Lower leg skin (tissue), 4 donors: ENCODE results near the gene ZSWIM4. TPM values are rescaled to one million over a fixed set of nuclear protein-coding genes. Genes with fewer than 3 reads are reported as not detected.

Experiments used
- DNase-seq, 2 donors: peaks; one replicate each; pipeline ENCODE4 v3.0.0-alpha.2; 2019; ENCODE audit warnings: low spot score in 2 of 2
- H3K4me3 ChIP-seq: fragments of 200-600 bp; sonication (generic); 2 replicates; pipeline ENCODE4 v1.5.1; 2017; ENCODE audit warnings: mild to moderate bottlenecking, low read depth; ENCODE audit not compliant: poor library complexity, severe bottlenecking
- POLR2A ChIP-seq, 2 donors: fragments of 450-650 bp; IDR thresholded peaks; one replicate each; pipeline ENCODE4 v1.6.1; 2016 to 2017; ENCODE audit warnings: antibody characterized with exemption in 2 of 2, mild to moderate bottlenecking in 1 of 2, moderate library complexity in 1 of 2
- WGBS, 2 donors: methylation state at CpG; one replicate each; pipeline ENCODE4 v1.1.5; 2018; 5-methylcytosine and 5-hydroxymethylcytosine counted together
- intact Hi-C: fragments of 100-400 bp; cut with DNase I; formaldehyde crosslinking; loops from one replicate; pipeline ENCODE4 v1.15.0; 2023; ENCODE audit warnings: low total_unique reads
- total RNA-seq, 4 donors: library from RNA; depleted of rRNA; stranded (reverse); fragments of >200 nt; gene quantifications; one replicate each; pipeline ENCODE4 v1.1.0, GENCODE V29; 2016
- TF ChIP-seq, protein P1 (sequence below), 3 donors: fragments of 450-650 bp; IDR thresholded peaks; one replicate each; pipeline ENCODE4 v1.5.1; 2016; ENCODE audit warnings: antibody characterized with exemption in 3 of 3, mild to moderate bottlenecking in 3 of 3, moderate library complexity in 2 of 3

ZSWIM4 gene
- total RNA-seq, 4 donors from 2014 or later, result 22.3 to 29.9 (median 23.3) TPM

GRCh38 chr19:13865571-13866462, 70.6 kb downstream of the ZSWIM4 start:
- no peak for DNase-seq
- TF ChIP-seq, protein P1, sequence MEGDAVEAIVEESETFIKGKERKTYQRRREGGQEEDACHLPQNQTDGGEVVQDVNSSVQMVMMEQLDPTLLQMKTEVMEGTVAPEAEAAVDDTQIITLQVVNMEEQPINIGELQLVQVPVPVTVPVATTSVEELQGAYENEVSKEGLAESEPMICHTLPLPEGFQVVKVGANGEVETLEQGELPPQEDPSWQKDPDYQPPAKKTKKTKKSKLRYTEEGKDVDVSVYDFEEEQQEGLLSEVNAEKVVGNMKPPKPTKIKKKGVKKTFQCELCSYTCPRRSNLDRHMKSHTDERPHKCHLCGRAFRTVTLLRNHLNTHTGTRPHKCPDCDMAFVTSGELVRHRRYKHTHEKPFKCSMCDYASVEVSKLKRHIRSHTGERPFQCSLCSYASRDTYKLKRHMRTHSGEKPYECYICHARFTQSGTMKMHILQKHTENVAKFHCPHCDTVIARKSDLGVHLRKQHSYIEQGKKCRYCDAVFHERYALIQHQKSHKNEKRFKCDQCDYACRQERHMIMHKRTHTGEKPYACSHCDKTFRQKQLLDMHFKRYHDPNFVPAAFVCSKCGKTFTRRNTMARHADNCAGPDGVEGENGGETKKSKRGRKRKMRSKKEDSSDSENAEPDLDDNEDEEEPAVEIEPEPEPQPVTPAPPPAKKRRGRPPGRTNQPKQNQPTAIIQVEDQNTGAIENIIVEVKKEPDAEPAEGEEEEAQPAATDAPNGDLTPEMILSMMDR (IDR thresholded peaks at IDR 0.05), result no peak
- WGBS, 2 donors, result 3 to 5% methylated on average over 21 to 31 of the region's 82 CpGs
- intact Hi-C loops, result no loop called here
- H3K4me3 ChIP-seq, result peak overlapping the region; percentile 47

- WGBS, 2 donors, result 67 to 75% methylated on average over 15 of the region's 15 CpGs
- intact Hi-C loops, result no loop called here
- TF ChIP-seq, protein P1 (IDR thresholded peaks at IDR 0.05), result no peak
- TF ChIP-seq POLR2A (IDR thresholded peaks at IDR 0.05), result no peak
- no peak overlapping the region for H3K4me3 ChIP-seq
- no peak for DNase-seq
These were observed 71.3 kb downstream of the ZSWIM4 start for GRCh38 chr19:13866463-13867046.

GRCh38 chr19:13868663-13869062, 73.4 kb downstream of the ZSWIM4 start:
- TF ChIP-seq, protein P1 (IDR thresholded peaks at IDR 0.05), result no peak
- TF ChIP-seq POLR2A (IDR thresholded peaks at IDR 0.05), result no peak
- no peak for DNase-seq
- 82 to 88% methylated on average over 4 of the region's 4 CpGs for WGBS, 2 donors
- intact Hi-C loops, result no loop called here
- no peak overlapping the region for H3K4me3 ChIP-seq

- intact Hi-C loops, result no loop called here
- DNase-seq, result no peak
- H3K4me3 ChIP-seq, result no peak overlapping the region
- TF ChIP-seq, protein P1 (IDR thresholded peaks at IDR 0.05), result no peak
- TF ChIP-seq POLR2A (IDR thresholded peaks at IDR 0.05), result no peak
- WGBS, 2 donors, result 65 to 80% methylated on average over 11 to 13 of the region's 13 CpGs
These were observed 74.0 kb downstream of the ZSWIM4 start for GRCh38 chr19:13869281-13869680.

DNA sequence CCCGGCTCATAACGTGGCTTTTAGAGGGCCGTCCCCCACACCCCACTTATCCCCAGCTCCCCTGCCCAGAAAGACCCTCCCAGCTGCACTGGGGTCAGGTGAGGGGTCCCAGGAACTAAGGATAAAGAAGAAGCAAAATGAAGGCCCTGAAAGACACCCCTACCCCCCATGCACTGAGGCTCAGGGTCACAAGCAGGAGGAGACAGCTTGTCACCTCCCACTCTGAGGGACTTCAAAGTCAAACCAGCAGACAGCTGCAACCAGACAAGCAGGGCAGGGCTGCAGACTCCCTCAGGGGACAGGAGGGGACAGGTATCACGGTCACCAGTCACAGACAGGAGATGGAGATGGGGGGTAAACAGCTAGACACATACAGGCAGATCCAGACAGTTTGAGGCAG, 75.6 kb downstream of the ZSWIM4 start:
- 89 to 95% methylated on average over 4 of the region's 4 CpGs for WGBS, 2 donors
- intact Hi-C loops, result no loop called here
- no peak overlapping the region for H3K4me3 ChIP-seq
- no peak for DNase-seq
- TF ChIP-seq POLR2A (IDR thresholded peaks at IDR 0.05), result no peak
- TF ChIP-seq, protein P1 (IDR thresholded peaks at IDR 0.05), result no peak
